Bronchus fibroblast of lung (primary cell): ENCODE results near the gene STK16. TPM values are rescaled to one million over a fixed set of nuclear protein-coding genes. Genes with fewer than 3 reads are reported as not detected.

Experiments used
- total RNA-seq: library from RNA; depleted of rRNA; stranded (reverse); fragments of >200 nt; gene quantifications from 2 replicates; pipeline ENCODE4 v1.2.3, GENCODE V29; 2015

The STK16 gene, protein sequence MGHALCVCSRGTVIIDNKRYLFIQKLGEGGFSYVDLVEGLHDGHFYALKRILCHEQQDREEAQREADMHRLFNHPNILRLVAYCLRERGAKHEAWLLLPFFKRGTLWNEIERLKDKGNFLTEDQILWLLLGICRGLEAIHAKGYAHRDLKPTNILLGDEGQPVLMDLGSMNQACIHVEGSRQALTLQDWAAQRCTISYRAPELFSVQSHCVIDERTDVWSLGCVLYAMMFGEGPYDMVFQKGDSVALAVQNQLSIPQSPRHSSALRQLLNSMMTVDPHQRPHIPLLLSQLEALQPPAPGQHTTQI
- 15.9 and 18.8 TPM in 2 replicates for total RNA-seq

DNA sequence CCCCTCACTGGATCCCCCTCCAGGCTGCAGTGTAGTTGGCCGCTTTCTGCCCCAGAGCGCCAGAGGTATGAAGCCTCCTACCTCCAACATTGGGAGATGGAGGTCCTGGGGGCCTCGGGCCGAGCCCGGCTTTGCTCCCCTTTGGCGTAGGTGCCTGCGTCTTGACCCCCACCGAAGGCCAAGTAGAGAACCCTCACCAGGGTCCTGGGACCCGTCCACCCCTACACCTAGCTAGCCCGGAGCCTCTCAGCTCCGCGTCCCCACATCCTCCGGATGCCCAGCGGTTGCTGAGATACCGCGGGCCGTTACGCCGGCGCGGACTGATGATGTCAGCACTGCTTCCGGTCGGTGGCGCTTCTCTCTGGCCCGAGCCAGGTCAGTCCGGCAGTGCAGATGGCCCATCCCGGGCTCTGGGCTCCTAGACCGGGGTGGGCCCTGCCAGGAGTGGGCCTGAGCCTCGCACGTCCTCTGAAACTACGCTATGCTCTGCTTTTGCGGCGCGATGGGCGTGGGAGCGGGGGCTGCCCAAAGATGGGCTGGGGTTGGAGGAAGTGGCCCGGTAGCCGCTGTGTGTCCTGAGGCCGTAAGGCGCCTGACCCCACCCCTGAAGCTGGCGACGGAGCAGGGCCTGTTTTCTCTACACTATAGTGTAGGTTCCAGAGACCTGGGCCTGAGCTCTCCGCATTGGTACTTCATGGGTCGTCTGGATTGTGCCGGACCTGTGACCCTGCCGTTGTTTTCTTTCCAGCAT, at the start of gene STK16, which contains the start of gene GLB1L:
Gene STK16 (plus strand): TSS at position 332 of the 751 bp plus-strand sequence. CDS start 521 bp downstream, outside the sequence.
Gene GLB1L (minus strand): TSS at position 297 of the 751 bp plus-strand sequence. CDS start 1,871 bp downstream, outside the sequence.

DNA sequence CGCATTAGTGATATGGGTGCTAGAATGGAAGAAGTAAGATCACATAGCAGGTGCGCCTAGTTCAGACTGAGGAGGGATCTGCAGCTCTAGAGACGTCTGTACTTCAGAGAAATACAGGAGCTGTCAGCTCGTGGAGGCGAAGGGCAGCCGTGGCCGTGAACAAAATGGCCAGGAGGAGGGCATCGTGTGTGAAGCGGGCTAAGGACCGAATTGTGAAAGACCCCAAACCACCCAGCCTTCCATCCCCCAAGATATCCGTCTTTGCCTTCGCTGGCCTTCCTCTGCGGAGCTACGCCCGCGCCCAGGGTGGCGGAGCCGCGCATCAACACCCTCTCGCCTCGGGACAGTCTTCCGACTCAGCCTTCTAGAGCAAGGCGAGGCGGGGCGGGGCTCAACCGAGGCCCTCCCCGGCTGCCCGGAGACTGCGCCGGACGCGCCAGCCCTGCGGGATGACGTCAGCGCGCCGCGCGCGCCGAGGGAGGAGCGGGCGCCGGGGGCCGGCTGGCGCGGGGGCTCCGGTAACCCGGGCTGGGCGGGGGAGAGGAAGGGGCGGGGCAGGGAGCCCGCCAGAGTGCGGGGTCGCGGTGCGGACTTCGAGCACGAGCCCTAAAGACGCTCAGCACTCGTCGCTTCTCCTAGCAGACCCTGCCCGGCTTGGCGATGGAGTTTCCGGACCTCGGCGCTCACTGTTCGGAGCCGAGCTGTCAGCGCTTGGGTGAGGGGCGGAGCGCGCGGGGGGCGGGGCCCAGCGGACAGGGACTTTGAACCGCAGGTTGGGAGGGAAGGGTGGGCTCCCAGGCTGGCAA, 38.7 kb upstream of the STK16 start, which contains the start of gene ZFAND2B:
Gene ZFAND2B (plus strand): TSS at position 455 of the 806 bp plus-strand sequence. CDS start 206 bp downstream, at position 661.

DNA sequence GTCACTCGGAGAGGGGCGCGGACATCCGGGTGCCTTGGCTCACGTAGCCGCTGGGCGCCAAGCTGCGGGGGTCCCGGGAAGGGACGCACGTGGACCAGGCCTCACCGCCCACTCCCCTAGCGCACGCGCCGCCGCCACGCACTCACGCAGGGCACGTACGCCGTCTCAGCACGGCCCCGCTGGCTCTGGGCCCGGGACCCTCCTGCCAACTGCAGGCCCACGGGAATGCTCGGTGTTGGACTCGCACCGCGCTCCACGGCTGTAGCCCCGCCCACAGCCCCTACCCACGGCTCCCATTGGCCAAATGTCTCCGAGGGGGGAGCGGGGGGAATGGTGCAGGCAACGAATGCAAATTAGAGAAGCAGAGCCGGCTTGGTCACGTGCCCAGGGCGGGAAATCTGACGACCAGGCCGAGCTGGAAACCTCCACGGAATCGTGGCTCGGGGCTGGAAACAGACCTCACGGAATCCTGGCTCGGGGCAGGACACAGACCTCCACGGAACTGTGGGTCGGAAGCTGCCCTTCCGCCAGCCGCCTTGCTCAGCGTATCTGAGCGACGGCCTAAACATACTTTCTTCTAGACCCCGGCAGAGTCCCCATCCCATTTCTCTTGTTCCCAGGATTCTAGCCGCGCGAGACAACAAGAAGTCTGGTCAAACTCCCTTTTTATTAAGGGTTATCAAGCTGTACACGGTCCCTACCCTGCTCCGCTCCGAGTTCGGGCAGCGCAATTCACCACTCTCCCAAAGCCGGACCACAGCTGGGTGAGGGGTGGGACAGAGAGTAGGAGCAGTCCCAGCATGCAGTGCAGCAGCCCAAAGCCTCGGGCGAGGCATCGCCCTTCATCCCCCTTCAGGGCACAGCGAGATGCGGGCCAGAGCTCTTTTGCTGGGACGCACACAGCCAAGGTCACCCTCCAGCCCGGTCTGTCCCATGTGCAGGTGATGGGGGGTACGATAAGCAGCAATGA, 26.3 kb upstream of the STK16 start, which contains the start of gene ABCB6:
Gene ABCB6 (minus strand): TSS at position 227 of the 970 bp plus-strand sequence. CDS start 285 bp downstream, outside the sequence.

DNA sequence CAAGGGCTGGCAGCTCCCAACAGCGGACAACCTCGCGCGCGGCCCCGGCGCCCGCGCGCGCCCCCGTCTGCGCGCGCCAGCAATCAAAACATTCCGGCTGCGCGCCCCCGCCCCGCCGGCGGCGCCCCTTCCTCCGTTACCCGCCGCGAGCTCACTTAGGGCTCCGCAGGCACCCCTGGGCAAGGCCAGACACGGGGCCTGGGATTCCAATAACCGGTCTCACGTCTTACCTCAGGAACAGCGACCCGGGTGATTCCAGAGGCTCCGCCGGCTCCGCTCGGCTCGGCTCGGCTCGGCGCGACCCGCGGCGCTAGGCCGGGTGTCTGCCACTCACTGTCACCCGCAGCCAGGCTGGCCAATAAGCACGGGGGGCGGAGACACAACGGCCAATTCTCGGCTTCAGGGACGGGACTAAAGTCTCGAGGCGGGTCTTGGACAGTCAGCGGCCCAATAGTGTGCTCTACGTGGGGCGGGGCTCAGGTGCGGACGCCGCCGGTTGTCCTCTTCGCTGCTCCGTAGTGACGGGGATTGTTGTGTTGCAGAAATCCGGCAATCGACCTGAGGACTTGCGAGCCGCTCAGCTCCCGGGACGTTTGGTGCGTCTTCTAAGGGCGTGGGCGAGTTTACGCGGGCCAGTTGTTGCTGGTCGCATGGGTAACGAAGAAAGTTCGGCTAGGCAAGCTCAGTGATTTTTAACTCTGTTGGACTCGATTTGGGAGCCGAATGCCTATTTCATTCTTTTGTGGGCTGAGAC, 15.8 kb upstream of the STK16 start, which contains the start of the genes ANKZF1 and ATG9A:
Gene ANKZF1 (plus strand): TSS at position 502 of the 754 bp plus-strand sequence. CDS start 452 bp downstream, outside the sequence.
Gene ATG9A (minus strand): TSS at position 332 of the 754 bp plus-strand sequence. CDS start 1,612 bp downstream, outside the sequence.

DNA sequence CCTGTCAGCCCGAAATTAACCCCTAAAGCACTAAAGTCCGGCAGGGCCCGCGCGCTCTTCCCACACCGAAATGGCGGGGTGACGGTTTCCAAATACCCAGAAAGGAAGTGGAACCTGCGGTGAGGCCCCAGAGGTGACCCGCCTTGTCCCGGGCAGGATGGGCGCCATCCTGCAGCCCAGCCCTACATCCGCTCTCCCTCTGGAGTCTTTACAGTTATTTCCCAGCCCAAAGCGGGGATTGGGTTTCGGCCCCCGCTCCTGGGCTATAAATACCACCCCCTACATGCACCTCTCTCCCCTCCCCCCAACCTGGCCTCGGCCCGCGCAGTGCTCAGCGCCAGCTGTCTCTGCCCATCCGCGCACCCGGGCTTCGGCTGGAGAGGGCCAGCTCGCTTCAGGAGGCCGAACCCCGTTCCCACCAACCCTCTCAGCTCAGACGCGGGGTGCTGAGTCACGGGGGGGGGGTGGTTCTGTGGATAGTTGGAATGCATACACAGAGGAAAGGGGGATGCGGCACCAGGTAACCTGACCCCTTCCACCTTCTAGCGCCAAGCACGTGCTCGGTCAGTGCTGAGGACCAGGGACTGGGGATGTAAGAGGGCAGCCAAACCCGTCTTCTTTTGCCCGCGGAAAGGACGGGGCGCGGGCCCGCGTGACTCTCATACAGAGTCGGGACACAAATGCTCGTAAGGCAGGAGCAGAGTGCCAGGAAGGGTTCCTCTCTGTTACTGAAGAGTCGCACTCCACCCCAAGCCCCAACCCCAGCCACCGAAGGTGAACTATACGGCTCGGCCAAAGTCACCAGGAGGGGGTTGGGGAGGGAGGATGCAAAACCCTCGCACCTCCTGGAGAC, 7.8 kb downstream of the STK16 start, which contains the start of gene TUBA4B:
Gene TUBA4B (plus strand): TSS at position 344 of the 853 bp plus-strand sequence. CDS start 165 bp downstream, at position 509.

DNA sequence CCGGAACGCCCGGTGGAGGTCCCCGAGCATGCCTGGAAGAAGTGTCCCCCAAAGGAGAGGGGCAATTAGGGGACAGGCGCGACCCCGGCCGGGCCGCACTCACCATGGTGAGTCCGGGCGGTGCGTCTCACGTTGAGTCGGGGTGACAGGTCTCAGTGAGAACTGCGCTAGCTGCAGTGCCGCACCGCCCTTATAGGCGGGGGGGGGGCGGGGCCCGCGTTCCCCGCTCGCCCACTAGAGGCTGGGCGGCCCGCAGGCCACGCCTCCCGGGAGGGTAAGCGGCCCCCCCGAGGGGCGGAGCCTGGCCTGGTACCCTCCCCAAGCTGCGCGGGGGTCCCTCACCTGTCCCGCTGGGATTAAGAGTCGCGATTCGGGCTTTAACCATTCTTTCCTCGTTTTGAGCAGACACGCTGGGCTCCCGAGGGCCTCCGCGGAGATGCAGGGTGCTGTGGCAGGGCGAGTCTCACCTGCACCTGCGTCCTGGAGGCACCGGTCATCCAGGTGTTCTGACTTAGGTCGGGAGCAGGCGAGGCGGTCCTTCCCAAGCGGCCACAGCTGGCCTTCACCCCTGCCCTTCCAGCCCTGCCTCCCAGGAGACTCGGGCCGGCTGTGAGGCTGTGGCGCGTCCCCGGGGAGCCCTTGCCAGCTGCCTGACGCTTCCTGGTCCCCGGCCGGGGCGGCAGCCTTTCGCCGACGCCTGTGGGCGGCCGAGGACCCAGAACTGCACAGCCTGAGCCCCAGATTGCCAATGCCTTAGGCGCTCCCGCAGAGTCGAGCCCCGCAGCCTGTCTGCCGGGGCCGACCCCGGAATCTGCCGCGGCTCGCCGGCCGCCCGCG, 8.7 kb downstream of the STK16 start, which contains the start of gene TUBA4A:
Gene TUBA4A (minus strand): TSS at position 166 of the 837 bp plus-strand sequence. CDS start 60 bp downstream, at position 106.

DNA sequence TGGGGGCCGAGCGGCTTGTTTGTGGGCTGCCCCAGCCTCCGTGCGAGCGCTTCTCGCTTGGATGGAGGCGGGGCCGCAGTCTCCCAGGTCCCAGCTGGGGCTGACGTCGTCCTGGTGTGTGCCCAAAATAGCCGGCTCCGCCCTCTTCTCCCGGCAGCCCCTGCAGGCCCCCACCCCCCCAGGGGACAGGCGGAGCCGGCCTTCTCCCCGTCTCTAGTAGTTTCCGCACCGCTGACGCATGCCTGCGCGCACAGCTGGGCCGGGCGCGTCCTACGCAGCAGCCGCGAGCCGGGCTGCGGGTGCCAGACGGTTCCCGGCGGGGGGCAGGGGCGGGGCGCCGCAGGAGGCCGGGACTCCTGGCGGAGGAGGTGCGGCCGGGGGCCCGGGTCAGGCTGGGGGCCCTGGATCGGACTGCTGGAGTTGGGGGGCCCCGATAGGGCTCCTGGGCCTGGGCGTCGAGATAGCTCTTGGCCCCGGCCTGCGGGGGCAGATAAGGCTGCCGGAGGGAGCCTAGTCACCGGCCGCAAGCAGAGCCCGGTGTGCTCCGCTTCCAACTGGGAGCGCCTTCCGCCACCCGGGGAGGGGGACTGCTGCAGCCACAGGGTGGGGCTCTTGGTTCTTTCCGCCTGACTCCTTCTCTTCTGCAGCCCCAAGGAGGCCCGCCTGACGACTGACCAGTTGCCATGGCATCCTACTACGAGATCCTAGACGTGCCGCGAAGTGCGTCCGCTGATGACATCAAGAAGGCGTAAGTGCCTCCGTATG, 34.1 kb downstream of the STK16 start, which contains the start of gene DNAJB2:
Gene DNAJB2 (plus strand): TSS at position 216 of the 765 bp plus-strand sequence. CDS start 468 bp downstream, at position 684.

Other genes starting within 250 kb of the STK16 start
- not detected in 2 replicates for gene CFAP65, start 204.0 kb upstream of the STK16 start, total RNA-seq
- gene IHH, start 184.6 kb upstream of the STK16 start, total RNA-seq: not detected in 2 replicates
- 16.3 and 18.6 TPM in 2 replicates for gene NHEJ1, start 84.7 kb upstream of the STK16 start, total RNA-seq
- gene SLC23A3, start 75.5 kb upstream of the STK16 start, total RNA-seq: 0.45 and 0.50 TPM in 2 replicates
- 25.0 and 25.4 TPM in 2 replicates for gene CNPPD1, start 68.6 kb upstream of the STK16 start, total RNA-seq
- gene RETREG2, start 67.2 kb upstream of the STK16 start, total RNA-seq: 34.6 and 41.9 TPM in 2 replicates
- gene ZFAND2B, start 38.7 kb upstream of the STK16 start, total RNA-seq: 28.2 and 31.9 TPM in 2 replicates
- gene ABCB6, start 26.5 kb upstream of the STK16 start, total RNA-seq: 12.4 and 15.5 TPM in 2 replicates
- gene ATG9A, start 15.8 kb upstream of the STK16 start, total RNA-seq: 50.8 and 53.8 TPM in 2 replicates
- gene ANKZF1, start 15.7 kb upstream of the STK16 start, total RNA-seq: 18.7 and 21.7 TPM in 2 replicates
- 11.4 and 12.9 TPM in 2 replicates for gene GLB1L, start within 50 bp of the STK16 start, total RNA-seq
- gene TUBA4B, start 7.8 kb downstream of the STK16 start, total RNA-seq: not detected in 2 replicates
- 20.2 and 24.7 TPM in 2 replicates for gene TUBA4A, start 8.4 kb downstream of the STK16 start, total RNA-seq
- 19.8 and 23.7 TPM in 2 replicates for gene DNAJB2, start 33.9 kb downstream of the STK16 start, total RNA-seq
- 7.9 and 9.8 TPM in 2 replicates for gene PTPRN, start 63.9 kb downstream of the STK16 start, total RNA-seq
- not detected in 2 replicates for gene RESP18, start 87.3 kb downstream of the STK16 start, total RNA-seq
- 42.2 and 45.6 TPM in 2 replicates for gene DNPEP, start 142.4 kb downstream of the STK16 start, total RNA-seq
- 3.0 and 5.0 TPM in 2 replicates for gene DES, start 172.9 kb downstream of the STK16 start, total RNA-seq
- gene SPEG, start 189.4 kb downstream of the STK16 start, total RNA-seq: 13.2 and 14.0 TPM in 2 replicates